SK-N-SH (cell line): ENCODE measurements around the gene AMDHD1. TPM values are rescaled to one million over a fixed set of nuclear protein-coding genes. Genes with fewer than 3 reads are reported as not detected.

Source experiments
- CTCF ChIA-PET: fragments of 300-600, 350-600 bp; formaldehyde crosslinking; extraction: SDS; loops from one replicate; lab custom pipeline; 2021; lab: Yijun Ruan, JAX
- POLR2A ChIA-PET: fragments of 350-600 bp; sonication (Branson Sonifier 250); formaldehyde crosslinking; extraction: SDS; loops from one replicate; lab custom pipeline; 2020; ENCODE audit warnings: antibody characterized with exemption, inconsistent platforms; lab: Yijun Ruan, JAX
- DNase-seq: peaks from one replicate; pipeline ENCODE4 v3.0.0; 2012
- H2AFZ ChIP-seq: fragments of 200-600 bp; sonication (generic); 2 replicates; pipeline ENCODE4 v1.8.1; 2016; ENCODE audit warnings: antibody characterized with exemption, mild to moderate bottlenecking, low read depth
- H3F3A ChIP-seq: fragments of 200-600 bp; sonication (generic); replicated peaks from 2 replicates; pipeline ENCODE3; 2016; ENCODE audit warnings: antibody characterized with exemption, mild to moderate bottlenecking; ENCODE audit not compliant: insufficient read depth
- H3K27ac ChIP-seq, 2 experiments: fragments of 200-500 bp in 1 of 2; fragments of 200-600 bp in 1 of 2; sonication (Bioruptor generic) in 1 of 2; sonication (generic), shearing (Covaris generic) in 1 of 2; 2 replicates each; pipeline versions ENCODE4 v1.5.1 to v1.6.1; 2014 to 2016; ENCODE audit warnings: low read depth in 2 of 2, inconsistent platforms in 1 of 2, low read length in 1 of 2, mild to moderate bottlenecking in 1 of 2, mixed read lengths in 1 of 2
- H3K27me3 ChIP-seq: fragments of 200-600 bp; sonication (generic), shearing (Covaris generic); 2 replicates; pipeline ENCODE4 v1.6.1; 2016; ENCODE audit warnings: mixed run types; ENCODE audit not compliant: insufficient read depth
- H3K36me3 ChIP-seq, 2 experiments: fragments of 200-500 bp in 1 of 2; fragments of 200-600 bp in 1 of 2; sonication (Bioruptor generic) in 1 of 2; sonication (generic) in 1 of 2; replicated peaks in 1 of 2; 2 replicates each; pipeline versions ENCODE3 to v1.5.1; 2014 to 2016; ENCODE audit warnings: low read length in 1 of 2, mild to moderate bottlenecking in 1 of 2; ENCODE audit not compliant: insufficient read depth in 2 of 2, control insufficient read depth in 1 of 2
- H3K4me1 ChIP-seq, 2 experiments: fragments of 200-500 bp in 1 of 2; fragments of 200-600 bp in 1 of 2; sonication (Bioruptor generic) in 1 of 2; sonication (generic), shearing (Covaris generic) in 1 of 2; 2 replicates each; pipeline versions ENCODE4 v1.5.1 to v1.6.1; 2014 to 2016; ENCODE audit warnings: low read depth in 1 of 2, low read length in 1 of 2, mixed run types in 1 of 2; ENCODE audit not compliant: insufficient read depth in 2 of 2, control insufficient read depth in 1 of 2
- H3K4me2 ChIP-seq: fragments of 200-600 bp; sonication (generic), shearing (Covaris generic); 2 replicates; pipeline ENCODE4 v1.6.1; 2017; ENCODE audit warnings: mixed run types
- H3K4me3 ChIP-seq, 2 experiments: fragments of 200-500 bp in 1 of 2; fragments of 200-600 bp in 1 of 2; sonication (Bioruptor generic) in 1 of 2; sonication (generic), shearing (Covaris generic) in 1 of 2; 2 replicates each; pipeline versions ENCODE4 v1.5.1 to v1.8.1; 2014 to 2016; ENCODE audit warnings: low read depth in 2 of 2, inconsistent platforms in 1 of 2, low read length in 1 of 2, mild to moderate bottlenecking in 1 of 2, mixed read lengths in 1 of 2, moderate library complexity in 1 of 2
- H3K79me2 ChIP-seq: fragments of 200-600 bp; sonication (generic); 2 replicates; pipeline ENCODE4 v1.8.1; 2017; ENCODE audit warnings: mild to moderate bottlenecking; ENCODE audit not compliant: insufficient read depth
- H3K9ac ChIP-seq: fragments of 200-600 bp; sonication (generic); 2 replicates; pipeline ENCODE4 v1.6.1; 2017; ENCODE audit warnings: mixed run types
- H3K9me2 ChIP-seq: fragments of 200-600 bp; sonication (generic); 2 replicates; pipeline ENCODE4 v1.6.1; 2017; ENCODE audit warnings: mixed run types
- H3K9me3 ChIP-seq: fragments of 200-600 bp; sonication (generic); 2 replicates; pipeline ENCODE4 v1.6.1; 2017; ENCODE audit warnings: mixed run types, mild to moderate bottlenecking, moderate library complexity
- H4K20me1 ChIP-seq: fragments of 200-600 bp; sonication (generic); 2 replicates; pipeline ENCODE4 v1.6.1; 2017; ENCODE audit warnings: mild to moderate bottlenecking, mixed run types; ENCODE audit not compliant: insufficient read depth
- EP300 ChIP-seq, 2 experiments: IDR thresholded peaks; 2 replicates each; pipeline versions ENCODE4 v1.4.0 to v1.6.1; 2012; ENCODE audit warnings: borderline replicate concordance in 1 of 2, low read depth in 1 of 2, low read length in 1 of 2
- FOSL2 ChIP-seq: IDR thresholded peaks from 2 replicates; pipeline ENCODE4 v1.4.0; 2012; ENCODE audit warnings: low read depth, mild to moderate bottlenecking, moderate library complexity, borderline replicate concordance
- FOXM1 ChIP-seq: IDR thresholded peaks from 2 replicates; pipeline ENCODE4 v1.4.0; 2012; ENCODE audit warnings: low read depth, mild to moderate bottlenecking
- JUND ChIP-seq: IDR thresholded peaks from 2 replicates; pipeline ENCODE4 v1.4.0; 2012
- NRF1 ChIP-seq: IDR thresholded peaks from 2 replicates; pipeline ENCODE4 v1.6.1; 2012; ENCODE audit warnings: low read depth, mild to moderate bottlenecking, low read length
- RAD21 ChIP-seq: IDR thresholded peaks from 2 replicates; pipeline ENCODE4 v1.6.1; 2012; ENCODE audit warnings: mild to moderate bottlenecking, low read length
- RXRA ChIP-seq: IDR thresholded peaks from 2 replicates; pipeline ENCODE4 v1.4.0; 2012; ENCODE audit warnings: low read depth, mild to moderate bottlenecking, borderline replicate concordance
- SIN3A ChIP-seq: IDR thresholded peaks from 2 replicates; pipeline ENCODE4 v1.6.1; 2012; ENCODE audit warnings: low read depth, mild to moderate bottlenecking, low read length, moderate library complexity, borderline replicate concordance
- TCF12 ChIP-seq: IDR thresholded peaks from 2 replicates; pipeline ENCODE4 v1.4.0; 2012
- TEAD4 ChIP-seq: IDR thresholded peaks from 2 replicates; pipeline ENCODE4 v1.4.0; 2012; ENCODE audit warnings: mild to moderate bottlenecking, borderline replicate concordance; ENCODE audit not compliant: insufficient read depth
- YY1 ChIP-seq: IDR thresholded peaks from 2 replicates; pipeline ENCODE4 v1.4.0; 2012; ENCODE audit warnings: low read depth, mild to moderate bottlenecking
- WGBS: methylation state at CpG from one replicate; pipeline ENCODE4 v1.1.6; 2017; ENCODE audit warnings: low lambda C conversion rate; 5-methylcytosine and 5-hydroxymethylcytosine counted together
- polyA plus RNA-seq, 3 experiments: library from polyadenylated mRNA; depleted of rRNA; stranded (reverse); fragments of >200 nt; gene quantifications; 2 replicates each; pipeline ENCODE4 v1.2.3, GENCODE V29; 2012
- TF ChIP-seq, protein P1 (sequence below): fragments of 150-350 bp; IDR thresholded peaks from 2 replicates; pipeline ENCODE4 v1.6.1; 2017; ENCODE audit warnings: antibody characterized with exemption, low read length, low read depth, borderline replicate concordance
- TF ChIP-seq, protein P2 (sequence below): IDR thresholded peaks from 2 replicates; pipeline ENCODE4 v1.4.0; 2012; ENCODE audit warnings: low read depth
- TF ChIP-seq, protein P3 (sequence below): IDR thresholded peaks from 2 replicates; pipeline ENCODE4 v1.6.1; 2012; ENCODE audit warnings: mild to moderate bottlenecking, low read depth, low read length, moderate library complexity
- TF ChIP-seq, protein P4 (sequence below): IDR thresholded peaks from 2 replicates; pipeline ENCODE4; 2012
- TF ChIP-seq, protein P5 (sequence below): IDR thresholded peaks from 2 replicates; pipeline ENCODE4 v1.4.0; 2012; ENCODE audit warnings: low read depth, borderline replicate concordance
- TF ChIP-seq, protein P6 (sequence below): fragments of 150-350 bp; IDR thresholded peaks from 2 replicates; pipeline ENCODE4 v1.6.1; 2016; ENCODE audit warnings: mild to moderate bottlenecking, low read depth, low read length

AMDHD1 gene
- polyA plus RNA-seq, 1 of the 3 experiments (the other 2 are of a cell fraction): 0.07 TPM

DNA sequence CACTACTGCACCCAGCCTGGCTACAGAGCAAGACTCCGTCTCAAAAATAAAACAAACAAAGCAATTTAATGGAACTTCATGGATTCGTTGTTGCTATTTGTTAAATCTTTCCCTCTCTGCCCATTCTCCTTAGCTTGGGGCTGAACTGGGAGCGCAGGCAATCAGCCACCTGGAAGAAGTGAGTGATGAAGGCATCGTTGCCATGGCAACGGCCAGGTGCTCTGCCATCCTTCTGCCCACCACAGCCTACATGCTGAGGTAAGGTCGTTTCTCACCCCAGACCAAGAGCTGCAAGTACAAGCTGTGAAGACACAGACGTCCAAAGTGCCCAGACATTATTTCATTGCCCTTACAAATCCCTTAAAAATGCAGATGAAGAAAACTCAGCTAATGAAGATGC lies 19.1 kb downstream of the AMDHD1 start:
- no peaks in the 10 kb centered on the region for H4K20me1 ChIP-seq
- H3K27me3 ChIP-seq: no peaks in the 10 kb centered on the region
- no peaks in the 10 kb centered on the region for H3F3A ChIP-seq
- 41% methylated on average over 7 of the region's 7 CpGs for WGBS
- no peak overlapping the region for H3K27ac ChIP-seq
- no peak overlapping the region for H3K4me3 ChIP-seq
- H2AFZ ChIP-seq: no peak overlapping the region
- H3K4me2 ChIP-seq: no peak overlapping the region
- POLR2A ChIA-PET: no interaction called here
- H3K9ac ChIP-seq: no peak overlapping the region
- H3K36me3 ChIP-seq: no peaks in the 10 kb centered on the region
- DNase-seq: no peak
- H3K4me1 ChIP-seq: peaks cover 0 to 7% of the 10 kb centered on the region in 2 experiments; a peak in 2 of 4 replicates
- no peaks in the 10 kb centered on the region for H3K9me3 ChIP-seq
- TF ChIP-seq, protein P1, sequence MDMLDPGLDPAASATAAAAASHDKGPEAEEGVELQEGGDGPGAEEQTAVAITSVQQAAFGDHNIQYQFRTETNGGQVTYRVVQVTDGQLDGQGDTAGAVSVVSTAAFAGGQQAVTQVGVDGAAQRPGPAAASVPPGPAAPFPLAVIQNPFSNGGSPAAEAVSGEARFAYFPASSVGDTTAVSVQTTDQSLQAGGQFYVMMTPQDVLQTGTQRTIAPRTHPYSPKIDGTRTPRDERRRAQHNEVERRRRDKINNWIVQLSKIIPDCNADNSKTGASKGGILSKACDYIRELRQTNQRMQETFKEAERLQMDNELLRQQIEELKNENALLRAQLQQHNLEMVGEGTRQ: no peak
- TF ChIP-seq, protein P2, sequence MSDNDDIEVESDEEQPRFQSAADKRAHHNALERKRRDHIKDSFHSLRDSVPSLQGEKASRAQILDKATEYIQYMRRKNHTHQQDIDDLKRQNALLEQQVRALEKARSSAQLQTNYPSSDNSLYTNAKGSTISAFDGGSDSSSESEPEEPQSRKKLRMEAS: no peak
- TF ChIP-seq JUND (no peak), FOSL2 (no peak), EP300 (IDR thresholded peaks at IDR 0.05; ENCODE audit: borderline replicate concordance in 1 of 2, low read depth in 1 of 2, low read length in 1 of 2) (no peak), RXRA (no peak), SIN3A (no peak), RAD21 (no peak), TCF12 (no peak), NRF1 (no peak), TEAD4 (no peak), YY1 (no peak), FOXM1 (no peak)
- TF ChIP-seq, protein P3, sequence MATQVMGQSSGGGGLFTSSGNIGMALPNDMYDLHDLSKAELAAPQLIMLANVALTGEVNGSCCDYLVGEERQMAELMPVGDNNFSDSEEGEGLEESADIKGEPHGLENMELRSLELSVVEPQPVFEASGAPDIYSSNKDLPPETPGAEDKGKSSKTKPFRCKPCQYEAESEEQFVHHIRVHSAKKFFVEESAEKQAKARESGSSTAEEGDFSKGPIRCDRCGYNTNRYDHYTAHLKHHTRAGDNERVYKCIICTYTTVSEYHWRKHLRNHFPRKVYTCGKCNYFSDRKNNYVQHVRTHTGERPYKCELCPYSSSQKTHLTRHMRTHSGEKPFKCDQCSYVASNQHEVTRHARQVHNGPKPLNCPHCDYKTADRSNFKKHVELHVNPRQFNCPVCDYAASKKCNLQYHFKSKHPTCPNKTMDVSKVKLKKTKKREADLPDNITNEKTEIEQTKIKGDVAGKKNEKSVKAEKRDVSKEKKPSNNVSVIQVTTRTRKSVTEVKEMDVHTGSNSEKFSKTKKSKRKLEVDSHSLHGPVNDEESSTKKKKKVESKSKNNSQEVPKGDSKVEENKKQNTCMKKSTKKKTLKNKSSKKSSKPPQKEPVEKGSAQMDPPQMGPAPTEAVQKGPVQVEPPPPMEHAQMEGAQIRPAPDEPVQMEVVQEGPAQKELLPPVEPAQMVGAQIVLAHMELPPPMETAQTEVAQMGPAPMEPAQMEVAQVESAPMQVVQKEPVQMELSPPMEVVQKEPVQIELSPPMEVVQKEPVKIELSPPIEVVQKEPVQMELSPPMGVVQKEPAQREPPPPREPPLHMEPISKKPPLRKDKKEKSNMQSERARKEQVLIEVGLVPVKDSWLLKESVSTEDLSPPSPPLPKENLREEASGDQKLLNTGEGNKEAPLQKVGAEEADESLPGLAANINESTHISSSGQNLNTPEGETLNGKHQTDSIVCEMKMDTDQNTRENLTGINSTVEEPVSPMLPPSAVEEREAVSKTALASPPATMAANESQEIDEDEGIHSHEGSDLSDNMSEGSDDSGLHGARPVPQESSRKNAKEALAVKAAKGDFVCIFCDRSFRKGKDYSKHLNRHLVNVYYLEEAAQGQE: no peak
- TF ChIP-seq, protein P4, sequence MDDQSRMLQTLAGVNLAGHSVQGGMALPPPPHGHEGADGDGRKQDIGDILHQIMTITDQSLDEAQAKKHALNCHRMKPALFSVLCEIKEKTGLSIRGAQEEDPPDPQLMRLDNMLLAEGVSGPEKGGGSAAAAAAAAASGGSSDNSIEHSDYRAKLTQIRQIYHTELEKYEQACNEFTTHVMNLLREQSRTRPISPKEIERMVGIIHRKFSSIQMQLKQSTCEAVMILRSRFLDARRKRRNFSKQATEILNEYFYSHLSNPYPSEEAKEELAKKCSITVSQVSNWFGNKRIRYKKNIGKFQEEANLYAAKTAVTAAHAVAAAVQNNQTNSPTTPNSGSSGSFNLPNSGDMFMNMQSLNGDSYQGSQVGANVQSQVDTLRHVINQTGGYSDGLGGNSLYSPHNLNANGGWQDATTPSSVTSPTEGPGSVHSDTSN: no peak
- TF ChIP-seq, protein P5, sequence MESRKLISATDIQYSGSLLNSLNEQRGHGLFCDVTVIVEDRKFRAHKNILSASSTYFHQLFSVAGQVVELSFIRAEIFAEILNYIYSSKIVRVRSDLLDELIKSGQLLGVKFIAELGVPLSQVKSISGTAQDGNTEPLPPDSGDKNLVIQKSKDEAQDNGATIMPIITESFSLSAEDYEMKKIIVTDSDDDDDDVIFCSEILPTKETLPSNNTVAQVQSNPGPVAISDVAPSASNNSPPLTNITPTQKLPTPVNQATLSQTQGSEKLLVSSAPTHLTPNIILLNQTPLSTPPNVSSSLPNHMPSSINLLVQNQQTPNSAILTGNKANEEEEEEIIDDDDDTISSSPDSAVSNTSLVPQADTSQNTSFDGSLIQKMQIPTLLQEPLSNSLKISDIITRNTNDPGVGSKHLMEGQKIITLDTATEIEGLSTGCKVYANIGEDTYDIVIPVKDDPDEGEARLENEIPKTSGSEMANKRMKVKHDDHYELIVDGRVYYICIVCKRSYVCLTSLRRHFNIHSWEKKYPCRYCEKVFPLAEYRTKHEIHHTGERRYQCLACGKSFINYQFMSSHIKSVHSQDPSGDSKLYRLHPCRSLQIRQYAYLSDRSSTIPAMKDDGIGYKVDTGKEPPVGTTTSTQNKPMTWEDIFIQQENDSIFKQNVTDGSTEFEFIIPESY: no peak
- TF ChIP-seq, protein P6, sequence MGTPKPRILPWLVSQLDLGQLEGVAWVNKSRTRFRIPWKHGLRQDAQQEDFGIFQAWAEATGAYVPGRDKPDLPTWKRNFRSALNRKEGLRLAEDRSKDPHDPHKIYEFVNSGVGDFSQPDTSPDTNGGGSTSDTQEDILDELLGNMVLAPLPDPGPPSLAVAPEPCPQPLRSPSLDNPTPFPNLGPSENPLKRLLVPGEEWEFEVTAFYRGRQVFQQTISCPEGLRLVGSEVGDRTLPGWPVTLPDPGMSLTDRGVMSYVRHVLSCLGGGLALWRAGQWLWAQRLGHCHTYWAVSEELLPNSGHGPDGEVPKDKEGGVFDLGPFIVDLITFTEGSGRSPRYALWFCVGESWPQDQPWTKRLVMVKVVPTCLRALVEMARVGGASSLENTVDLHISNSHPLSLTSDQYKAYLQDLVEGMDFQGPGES: no peak
- TF ChIP-seq, all 33 proteins: peak for 0
- no peaks in the 10 kb centered on the region for H3K79me2 ChIP-seq
- CTCF ChIA-PET: interaction anchor here (0.7 to 10.3 kb wide), 8 partner anchors 18 to 554 kb away, joined by 3 to 105 read pairs (median 4); partner anchors contain the start of genes AMDHD1 and CCDC38
- H3K9me2 ChIP-seq: no peaks in the 10 kb centered on the region
